H9 (cell line): Measurements from ENCODE around the gene CHMP6. TPM values are rescaled to one million over a fixed set of nuclear protein-coding genes. Genes with fewer than 3 reads are reported as not detected.

ENCODE experiments used
- DNase-seq: peaks from one replicate; pipeline ENCODE4 v3.0.0-alpha.2; 2017
- H2AFZ ChIP-seq: one replicate; pipeline ENCODE4 v1.6.1; 2013; ENCODE audit warnings: mild to moderate bottlenecking, low read length, control low read depth, moderate library complexity
- H2AK5ac ChIP-seq: 2 replicates; pipeline ENCODE4 v1.6.1; 2013; ENCODE audit warnings: low read length, control low read depth, mixed read lengths; ENCODE audit not compliant: insufficient read length
- H2BK120ac ChIP-seq: one replicate; pipeline ENCODE4 v1.6.1; 2013; ENCODE audit warnings: low read depth, mild to moderate bottlenecking, low read length, control low read depth, inconsistent platforms; ENCODE audit not compliant: poor library complexity, severe bottlenecking
- H2BK12ac ChIP-seq: 2 replicates; pipeline ENCODE4 v1.6.1; 2013; ENCODE audit warnings: low read length, control low read depth, mixed read lengths, low read depth; ENCODE audit not compliant: insufficient read length
- H2BK15ac ChIP-seq: 2 replicates; pipeline ENCODE4 v1.6.1; 2013; ENCODE audit warnings: low read depth, low read length, control low read depth
- H2BK20ac ChIP-seq: one replicate; pipeline ENCODE4 v1.6.1; 2013; ENCODE audit warnings: low read depth, mild to moderate bottlenecking, low read length, control low read depth, inconsistent platforms; ENCODE audit not compliant: poor library complexity, severe bottlenecking
- H2BK5ac ChIP-seq: 2 replicates; pipeline ENCODE4 v1.6.1; 2013; ENCODE audit warnings: low read length, control low read depth, mixed read lengths; ENCODE audit not compliant: insufficient read length
- H3K14ac ChIP-seq: 2 replicates; pipeline ENCODE4 v1.6.1; 2013; ENCODE audit warnings: low read length, control low read depth; ENCODE audit not compliant: insufficient read depth
- H3K18ac ChIP-seq: 2 replicates; pipeline ENCODE4 v1.6.1; 2013; ENCODE audit warnings: low read depth, mild to moderate bottlenecking, mixed read lengths, low read length, control low read depth; ENCODE audit not compliant: insufficient read length
- H3K23ac ChIP-seq: 2 replicates; pipeline ENCODE4 v1.6.1; 2013; ENCODE audit warnings: low read length, control low read depth, mixed read lengths, low read depth; ENCODE audit not compliant: insufficient read length
- H3K23me2 ChIP-seq: 2 replicates; pipeline ENCODE4 v1.6.1; 2013; ENCODE audit warnings: low read depth, mild to moderate bottlenecking, mixed read lengths, low read length, control low read depth; ENCODE audit not compliant: insufficient read length, poor library complexity, severe bottlenecking
- H3K27ac ChIP-seq: 2 replicates; pipeline ENCODE4 v1.5.1; 2013; ENCODE audit warnings: low read length, control low read depth, mixed read lengths, low read depth; ENCODE audit not compliant: insufficient read length
- H3K27me3 ChIP-seq: 2 replicates; pipeline ENCODE4 v1.6.1; 2013; ENCODE audit warnings: low read length, control low read depth, inconsistent platforms; ENCODE audit not compliant: insufficient read depth
- H3K4ac ChIP-seq: 2 replicates; pipeline ENCODE4 v1.6.1; 2013; ENCODE audit warnings: low read depth, mild to moderate bottlenecking, control low read depth, inconsistent platforms, low read length, moderate library complexity
- H3K4me1 ChIP-seq: 2 replicates; pipeline ENCODE4 v1.6.1; 2013; ENCODE audit warnings: low read length, control low read depth, inconsistent platforms; ENCODE audit not compliant: insufficient read depth
- H3K4me2 ChIP-seq: 2 replicates; pipeline ENCODE4 v1.6.1; 2013; ENCODE audit warnings: low read length, control low read depth, mixed read lengths; ENCODE audit not compliant: insufficient read length, insufficient read depth
- H3K56ac ChIP-seq: 2 replicates; pipeline ENCODE4 v1.6.1; 2013; ENCODE audit warnings: low read depth, mild to moderate bottlenecking, mixed read lengths, low read length, control low read depth; ENCODE audit not compliant: insufficient read length
- H3K79me1 ChIP-seq: 2 replicates; pipeline ENCODE4 v1.6.1; 2013; ENCODE audit warnings: low read depth, mild to moderate bottlenecking, moderate library complexity, low read length, control low read depth, inconsistent platforms; ENCODE audit not compliant: insufficient read depth, poor library complexity, severe bottlenecking
- H3K79me2 ChIP-seq: 2 replicates; pipeline ENCODE4 v1.6.1; 2013; ENCODE audit warnings: low read length, control low read depth, inconsistent platforms; ENCODE audit not compliant: insufficient read depth
- H3K9ac ChIP-seq: 2 replicates; pipeline ENCODE4 v1.6.1; 2013; ENCODE audit warnings: low read length, control low read depth, mixed read lengths; ENCODE audit not compliant: insufficient read length; ENCODE audit errors: extremely low read depth
- H3K9me3 ChIP-seq: one replicate; pipeline ENCODE4 v1.6.1; 2013; ENCODE audit warnings: low read depth, low read length, inconsistent platforms; ENCODE audit not compliant: control insufficient read depth
- H3T11ph ChIP-seq: one replicate; pipeline ENCODE4 v1.6.1; 2013; ENCODE audit warnings: mild to moderate bottlenecking, low read length, control low read depth, inconsistent platforms
- H4K20me1 ChIP-seq: one replicate; pipeline ENCODE4 v1.6.1; 2013; ENCODE audit not compliant: control insufficient read depth, insufficient read length, insufficient read depth
- H4K5ac ChIP-seq: 2 replicates; pipeline ENCODE4 v1.6.1; 2013; ENCODE audit warnings: low read depth, mild to moderate bottlenecking, mixed read lengths, low read length, control low read depth; ENCODE audit not compliant: insufficient read length
- H4K8ac ChIP-seq: replicated peaks from 2 replicates; pipeline ENCODE4 v1.6.1; 2013; ENCODE audit warnings: low read length, control low read depth, mixed read lengths, low read depth; ENCODE audit not compliant: insufficient read length
- H4K91ac ChIP-seq: 2 replicates; pipeline ENCODE4 v1.6.1; 2013; ENCODE audit warnings: low read depth, mild to moderate bottlenecking, moderate library complexity, mixed read lengths, low read length, control low read depth; ENCODE audit not compliant: insufficient read length
- H3K27ac Mint-ChIP-seq, 3 experiments: 2 replicates in 2 of 3; 3 replicates in 1 of 3; pipeline ENCODE4 v1.8.0; 2020 to 2021; ENCODE audit warnings: mixed read lengths in 3 of 3, mild to moderate bottlenecking in 1 of 3, moderate library complexity in 1 of 3
- H3K27me3 Mint-ChIP-seq: 2 replicates; pipeline ENCODE4 v1.8.0; 2021; ENCODE audit warnings: low read depth, mild to moderate bottlenecking, moderate library complexity, mixed read lengths
- H3K36me3 Mint-ChIP-seq, 3 experiments: 2 replicates in 2 of 3; 3 replicates in 1 of 3; pipeline ENCODE4 v1.8.0; 2020 to 2021; ENCODE audit warnings: low read depth in 3 of 3, mixed read lengths in 3 of 3; ENCODE audit not compliant: insufficient read depth in 1 of 3
- H3K4me1 Mint-ChIP-seq, 2 experiments: 2 replicates each; pipeline ENCODE4 v1.8.0; 2020; ENCODE audit warnings: mixed read lengths in 2 of 2
- H3K4me3 Mint-ChIP-seq, 2 experiments: 2 replicates in 1 of 2; 3 replicates in 1 of 2; pipeline ENCODE4 v1.8.0; 2020 to 2021; ENCODE audit warnings: mild to moderate bottlenecking in 2 of 2, mixed read lengths in 2 of 2, moderate library complexity in 1 of 2
- H3K9me3 Mint-ChIP-seq, 2 experiments: 2 replicates in 1 of 2; 3 replicates in 1 of 2; pipeline ENCODE4 v1.8.0; 2020; ENCODE audit warnings: mild to moderate bottlenecking in 2 of 2, mixed read lengths in 2 of 2, moderate library complexity in 1 of 2
- CTCF ChIP-seq: fragments of 200-600 bp; sonication (generic); conservative IDR thresholded peaks from 3 replicates; pipeline ENCODE4 v1.8.0; 2021; ENCODE audit warnings: antibody characterized with exemption, mild to moderate bottlenecking
- WGBS: extraction: QIAGEN DNeasy Blood & Tissue Kit; methylation state at CpG from one replicate; pipeline ENCODE4 v1.1.7; 2013; ENCODE audit warnings: missing lambda C conversion rate, low lambda C conversion rate, mixed read lengths; ENCODE audit not compliant: insufficient read length; ENCODE audit errors: extremely low coverage; 5-methylcytosine and 5-hydroxymethylcytosine counted together
- total RNA-seq: library from RNA; stranded (reverse); gene quantifications from 2 replicates; pipeline ENCODE4 v1.2.1, GENCODE V29; 2021

CHMP6 gene
- total RNA-seq, 1 experiment from 2014 or later: 23.4 TPM

- peaks cover 14 to 22% (median 17%) of the 10 kb centered on the region in 3 experiments for H3K36me3 Mint-ChIP-seq
- no peak overlapping the region for H3K4me3 Mint-ChIP-seq
- H4K5ac ChIP-seq: no peak overlapping the region
- no CpG with 5 or more reads among the region's 16 CpGs for WGBS
- H3K4me1 ChIP-seq: no peaks in the 10 kb centered on the region
- H3K9me3 Mint-ChIP-seq: no peaks in the 10 kb centered on the region
- no peak for TF ChIP-seq CTCF
- no peak overlapping the region for H2BK5ac ChIP-seq
- H2BK120ac ChIP-seq: no peak overlapping the region
- no peaks in the 10 kb centered on the region for H3K27me3 ChIP-seq
- no peaks in the 10 kb centered on the region for H3K4me1 Mint-ChIP-seq
- no peaks in the 10 kb centered on the region for H4K20me1 ChIP-seq
- H2BK15ac ChIP-seq: no peak overlapping the region
- H3K56ac ChIP-seq: no peak overlapping the region
- no peak overlapping the region for H2BK12ac ChIP-seq
- DNase-seq: no peak
- H3K27me3 Mint-ChIP-seq: no peaks in the 10 kb centered on the region
- no peak overlapping the region for H3K14ac ChIP-seq
- H3K9ac ChIP-seq: no peak overlapping the region
- H2AK5ac ChIP-seq: no peak overlapping the region
- H3K23me2 ChIP-seq: no peaks in the 10 kb centered on the region
- H3K79me2 ChIP-seq: no peaks in the 10 kb centered on the region
- H4K91ac ChIP-seq: no peak overlapping the region
- no peaks in the 10 kb centered on the region for H3K79me1 ChIP-seq
- no peak overlapping the region for H3K27ac ChIP-seq
- H3K18ac ChIP-seq: no peak overlapping the region
- no peak overlapping the region for H2BK20ac ChIP-seq
- H3K9me3 ChIP-seq: no peaks in the 10 kb centered on the region
- no peak overlapping the region for H4K8ac ChIP-seq
- H3K4me2 ChIP-seq: no peak overlapping the region
- H3K23ac ChIP-seq: no peak overlapping the region
- H3T11ph ChIP-seq: no peak overlapping the region
- H3K27ac Mint-ChIP-seq: no peak overlapping the region
- no peak overlapping the region for H2AFZ ChIP-seq
- H3K4ac ChIP-seq: no peak overlapping the region
Measured at GRCh38 chr17:80948976-80949450, 42.6 kb upstream of the CHMP6 start.
